ENCODE measurements around the gene KATNA1.

Gene KATNA1

GRCh38 chr6:149657441-149657840 lies 8.9 kb upstream of the KATNA1 start:
- TF ChIP-seq SIN3A (IDR thresholded peaks at IDR 0.05; ENCODE audit: borderline replicate concordance, insufficient read depth, low read length) = no peak
- TF ChIP-seq TAF1 (IDR thresholded peaks at IDR 0.05; ENCODE audit: borderline replicate concordance, insufficient read depth, low read length) = no peak
- TF ChIP-seq POLR2AphosphoS5 (IDR thresholded peaks at IDR 0.05; ENCODE audit: low read depth, low read length) = no peak
- no peak for TF ChIP-seq FOXP2 (optimal IDR thresholded peaks at IDR 0.05; ENCODE audit: borderline replicate concordance, extremely low read depth, extremely low read length, insufficient read depth)
- no peak for TF ChIP-seq REST (IDR thresholded peaks at IDR 0.05; ENCODE audit: insufficient read depth in 1 of 2, low read depth in 2 of 2, low read length in 2 of 2)

GRCh38 chr6:149651056-149651455 lies 2.5 kb upstream of the KATNA1 start:
- TF ChIP-seq POLR2AphosphoS5 (IDR thresholded peaks at IDR 0.05; ENCODE audit: low read depth, low read length) (no peak), SIN3A (IDR thresholded peaks at IDR 0.05; ENCODE audit: borderline replicate concordance, insufficient read depth, low read length) (no peak), TAF1 (IDR thresholded peaks at IDR 0.05; ENCODE audit: borderline replicate concordance, insufficient read depth, low read length) (no peak), FOXP2 (optimal IDR thresholded peaks at IDR 0.05; ENCODE audit: borderline replicate concordance, extremely low read depth, extremely low read length, insufficient read depth) (no peak), REST (IDR thresholded peaks at IDR 0.05; ENCODE audit: insufficient read depth in 1 of 2, low read depth in 2 of 2, low read length in 2 of 2) (no peak)

GRCh38 chr6:149646599-149646998 lies 1.9 kb downstream of the KATNA1 start:
- no peak for TF ChIP-seq POLR2AphosphoS5 (IDR thresholded peaks at IDR 0.05; ENCODE audit: low read depth, low read length)

GRCh38 chr6:149642829-149643580 lies 5.5 kb downstream of the KATNA1 start:
- TF ChIP-seq SIN3A (IDR thresholded peaks at IDR 0.05; ENCODE audit: borderline replicate concordance, insufficient read depth, low read length) = no peak
- no peak for TF ChIP-seq POLR2AphosphoS5 (IDR thresholded peaks at IDR 0.05; ENCODE audit: low read depth, low read length)
- TF ChIP-seq FOXP2 (optimal IDR thresholded peaks at IDR 0.05; ENCODE audit: borderline replicate concordance, extremely low read depth, extremely low read length, insufficient read depth) = no peak
- TF ChIP-seq REST (IDR thresholded peaks at IDR 0.05; ENCODE audit: insufficient read depth in 1 of 2, low read depth in 2 of 2, low read length in 2 of 2) = no peak
- no peak for TF ChIP-seq TAF1 (IDR thresholded peaks at IDR 0.05; ENCODE audit: borderline replicate concordance, insufficient read depth, low read length)

GRCh38 chr6:149636124-149636523 lies 12.4 kb downstream of the KATNA1 start:
- TF ChIP-seq SIN3A (IDR thresholded peaks at IDR 0.05; ENCODE audit: borderline replicate concordance, insufficient read depth, low read length) (no peak), REST (IDR thresholded peaks at IDR 0.05; ENCODE audit: insufficient read depth in 1 of 2, low read depth in 2 of 2, low read length in 2 of 2) (no peak), POLR2AphosphoS5 (IDR thresholded peaks at IDR 0.05; ENCODE audit: low read depth, low read length) (no peak), FOXP2 (optimal IDR thresholded peaks at IDR 0.05; ENCODE audit: borderline replicate concordance, extremely low read depth, extremely low read length, insufficient read depth) (no peak), TAF1 (IDR thresholded peaks at IDR 0.05; ENCODE audit: borderline replicate concordance, insufficient read depth, low read length) (no peak)

Measured in PFSK-1 (cell line).